Kasumi-1 (cell line): Measurements from ENCODE around the gene ANKRD17.
"Not testable (repeated sequence)": the region's sequence is repeated elsewhere in the genome, so short reads cannot be mapped to it uniquely, and the experiment has no call there.

Experiments
- DNase-seq, 2 experiments: peaks; one replicate each; lab custom pipeline; 2025; lab: John Stamatoyannopoulos, UW

Gene ANKRD17

DNA sequence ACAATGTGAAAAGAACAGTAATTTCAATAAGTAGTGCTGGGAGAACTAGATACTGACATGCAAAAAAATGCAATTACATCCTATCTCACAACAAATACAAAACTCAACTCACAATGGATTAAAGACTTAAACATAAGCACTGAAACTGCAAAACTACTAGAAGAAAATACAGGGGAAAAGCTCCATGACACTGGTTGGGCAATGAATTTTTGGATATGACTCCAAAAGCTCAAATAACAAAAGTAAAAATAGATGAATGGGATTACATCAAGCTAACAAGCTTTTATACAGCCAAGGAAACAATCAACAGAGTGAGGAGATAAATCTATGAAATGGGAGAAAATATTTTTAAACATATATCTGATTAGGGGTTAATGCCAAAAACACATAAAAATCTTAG lies 53.1 kb downstream of the ANKRD17 start:
- no peak for DNase-seq

GRCh38 chr4:73203976-73204375 lies 54.6 kb downstream of the ANKRD17 start:
- DNase-seq, result not testable (repeated sequence)

GRCh38 chr4:73197220-73197619 lies 61.4 kb downstream of the ANKRD17 start:
- DNase-seq, result no peak

- DNase-seq, result no peak
Measured at GRCh38 chr4:73194064-73194463, 64.5 kb downstream of the ANKRD17 start.

- DNase-seq, result no peak
Measured at GRCh38 chr4:73193659-73194058, 64.9 kb downstream of the ANKRD17 start.

DNA sequence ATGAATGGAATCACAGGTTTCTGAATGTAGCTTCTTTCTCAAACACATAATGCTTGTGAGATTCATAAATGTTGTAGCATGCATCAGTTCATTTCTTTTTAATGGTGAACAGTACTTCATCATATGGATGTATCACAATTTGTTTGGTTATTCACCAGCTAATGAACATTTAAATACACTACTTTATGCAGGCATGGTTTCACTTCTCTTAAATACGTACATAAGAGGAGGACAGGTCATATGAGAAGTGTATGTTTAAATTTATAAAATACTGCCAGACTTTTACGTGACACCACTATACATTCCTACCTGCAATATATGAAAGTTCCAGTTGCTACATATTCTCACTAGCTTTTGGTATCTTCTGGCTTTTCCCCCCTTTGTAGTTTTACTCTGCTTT lies 65.4 kb downstream of the ANKRD17 start:
- DNase-seq, result no peak

GRCh38 chr4:73189274-73189810 lies 69.3 kb downstream of the ANKRD17 start:
- no peak for DNase-seq

GRCh38 chr4:73187325-73187724 lies 71.3 kb downstream of the ANKRD17 start:
- peak; percentile 40 to 60 for DNase-seq

DNA sequence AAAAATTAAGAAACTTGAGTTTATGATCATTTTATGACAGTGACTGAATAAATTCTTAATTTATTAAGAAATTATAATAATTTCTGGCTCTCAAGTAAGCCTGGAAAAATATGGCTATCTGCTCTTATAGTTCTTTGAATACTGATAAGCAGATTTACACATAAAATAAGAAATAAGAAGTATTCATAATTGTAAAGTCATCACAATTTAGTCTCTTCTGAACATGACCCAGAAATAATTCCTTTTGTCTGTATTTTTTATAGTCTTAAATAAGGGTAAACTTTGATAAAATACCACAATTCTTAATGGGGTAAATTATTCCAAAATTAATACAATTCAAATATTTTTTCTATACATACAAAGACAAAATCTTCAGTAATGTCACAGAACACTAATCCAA lies 72.7 kb downstream of the ANKRD17 start:
- no peak for DNase-seq

- DNase-seq, result peak; percentile 84 to 90
Measured at GRCh38 chr4:73181231-73181630, 77.4 kb downstream of the ANKRD17 start.

DNA sequence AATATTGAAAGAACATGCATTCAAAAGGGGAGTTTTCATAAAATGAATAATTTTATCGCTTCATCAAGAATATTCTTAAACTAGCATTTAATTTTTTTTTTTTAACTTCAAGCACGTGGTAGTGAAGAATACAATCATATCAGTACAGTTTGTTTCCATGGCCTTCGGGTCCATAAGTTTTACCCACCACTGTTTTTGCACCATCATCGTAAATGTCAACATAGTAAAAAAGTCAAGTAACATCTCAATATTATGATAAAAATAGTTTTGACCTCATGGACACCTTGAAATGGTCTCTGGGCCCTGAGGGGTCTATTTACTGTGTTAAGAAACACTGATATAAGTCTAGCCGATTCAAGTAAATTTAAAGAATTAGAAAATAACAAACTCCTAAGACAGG lies 80.2 kb downstream of the ANKRD17 start:
- no peak for DNase-seq

GRCh38 chr4:73172161-73172560 lies 86.4 kb downstream of the ANKRD17 start:
- no peak for DNase-seq

DNA sequence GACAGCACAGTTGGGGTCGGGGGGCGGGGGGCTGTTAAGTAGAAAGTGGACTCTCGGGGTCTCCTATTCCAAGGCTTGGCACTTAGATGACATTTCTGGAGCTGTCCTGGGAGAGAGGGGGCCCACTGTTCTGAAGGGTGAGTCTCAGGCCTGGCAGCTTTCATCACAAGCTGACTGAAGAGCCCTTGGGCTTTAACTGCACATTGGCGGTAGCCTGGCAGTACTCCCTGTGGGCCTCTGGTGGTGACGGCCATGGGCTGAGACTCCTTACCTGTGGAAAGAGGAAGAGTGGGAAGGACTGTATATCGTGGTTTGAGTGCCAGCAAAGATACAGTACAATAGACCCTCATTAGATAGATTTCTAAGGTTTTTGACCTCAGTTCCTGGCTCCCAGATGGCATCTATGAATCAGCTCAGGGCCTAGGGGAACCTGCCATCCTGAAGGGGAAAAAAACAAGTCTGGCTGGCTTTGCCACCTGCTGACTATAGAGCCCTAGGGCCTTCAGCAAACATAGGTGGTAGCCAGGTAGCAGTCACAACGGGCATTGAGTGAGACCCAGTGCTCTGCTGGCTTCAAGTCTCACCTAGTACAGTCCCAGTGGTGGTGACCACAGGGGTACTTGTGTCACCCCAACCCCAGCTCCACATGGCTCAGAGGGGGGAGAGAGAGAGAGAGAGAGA lies 87.9 kb downstream of the ANKRD17 start:
- DNase-seq, result no peak

GRCh38 chr4:73166212-73166611 lies 92.4 kb downstream of the ANKRD17 start:
- DNase-seq, result no peak

GRCh38 chr4:73161527-73162185 lies 96.9 kb downstream of the ANKRD17 start:
- no peak for DNase-seq

- DNase-seq, result no peak
Measured at GRCh38 chr4:73156394-73156793, 102.2 kb downstream of the ANKRD17 start.

GRCh38 chr4:73152893-73153292 lies 105.7 kb downstream of the ANKRD17 start:
- no peak for DNase-seq

DNA sequence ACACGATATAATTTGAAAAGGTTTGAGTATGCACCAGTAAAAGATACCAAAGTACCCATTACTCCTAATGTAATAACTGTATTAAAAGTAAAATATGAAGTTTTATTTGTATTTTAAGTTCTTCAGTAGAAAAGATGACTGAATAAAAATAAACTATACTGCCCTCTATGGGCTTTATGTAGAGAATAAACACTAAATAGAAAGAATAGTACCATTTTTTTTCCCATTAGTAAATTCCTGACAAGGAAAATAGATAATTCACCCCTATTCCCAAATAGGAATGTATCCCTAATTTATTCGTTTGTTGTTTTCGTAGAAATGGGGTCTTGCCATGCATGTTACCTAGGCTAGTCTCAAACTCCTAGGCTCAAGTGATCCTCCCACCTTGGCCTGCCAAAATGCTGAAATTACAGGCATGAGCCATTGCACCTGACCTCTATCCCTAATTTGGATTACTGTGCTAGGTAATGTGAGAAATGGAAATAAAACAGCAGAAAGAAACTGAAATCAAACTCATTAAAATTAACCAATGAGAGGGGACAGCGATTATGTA lies 115.5 kb downstream of the ANKRD17 start:
- DNase-seq, result no peak

GRCh38 chr4:73139991-73140390 lies 118.6 kb downstream of the ANKRD17 start:
- no peak for DNase-seq

DNA sequence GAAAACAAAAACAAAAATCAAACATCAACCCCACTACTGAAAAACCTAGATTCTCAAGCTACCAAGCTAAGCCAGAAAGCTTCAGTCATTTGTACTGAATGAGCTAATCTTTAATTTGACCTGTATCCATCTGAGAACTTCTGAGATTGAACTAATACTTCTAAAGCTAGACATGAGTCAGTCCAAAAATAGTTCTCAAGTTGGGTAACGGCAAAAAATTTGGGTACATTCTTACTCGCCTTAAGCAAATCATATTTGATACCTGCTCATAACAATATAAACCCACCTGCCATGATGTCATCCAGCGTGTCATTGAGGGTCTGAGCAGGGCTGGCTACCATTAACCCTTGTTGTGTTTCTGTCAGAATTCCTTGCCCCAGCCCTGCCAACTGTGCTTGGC lies 119.4 kb downstream of the ANKRD17 start:
- DNase-seq, result no peak

GRCh38 chr4:73137121-73137520 lies 121.5 kb downstream of the ANKRD17 start:
- DNase-seq, result no peak

DNA sequence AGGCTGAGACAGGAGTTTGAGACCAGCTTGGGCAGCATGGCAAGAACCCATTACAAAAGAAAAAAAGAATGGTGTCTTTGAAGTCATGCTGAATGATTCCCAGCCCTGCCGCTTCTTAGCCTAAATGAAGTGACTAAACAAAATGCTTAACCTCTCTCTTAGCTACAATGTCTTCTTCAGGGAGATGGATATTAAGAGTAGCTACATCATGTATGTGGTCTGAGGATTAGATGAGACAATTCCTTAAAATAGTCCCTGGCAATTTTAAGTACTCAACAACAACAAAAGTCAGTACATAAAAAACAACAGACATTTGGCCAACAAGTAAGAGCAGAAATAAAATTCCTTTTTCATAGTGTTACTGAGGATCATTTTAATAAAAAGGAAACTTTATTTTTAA lies 124.8 kb downstream of the ANKRD17 start:
- no peak for DNase-seq

DNA sequence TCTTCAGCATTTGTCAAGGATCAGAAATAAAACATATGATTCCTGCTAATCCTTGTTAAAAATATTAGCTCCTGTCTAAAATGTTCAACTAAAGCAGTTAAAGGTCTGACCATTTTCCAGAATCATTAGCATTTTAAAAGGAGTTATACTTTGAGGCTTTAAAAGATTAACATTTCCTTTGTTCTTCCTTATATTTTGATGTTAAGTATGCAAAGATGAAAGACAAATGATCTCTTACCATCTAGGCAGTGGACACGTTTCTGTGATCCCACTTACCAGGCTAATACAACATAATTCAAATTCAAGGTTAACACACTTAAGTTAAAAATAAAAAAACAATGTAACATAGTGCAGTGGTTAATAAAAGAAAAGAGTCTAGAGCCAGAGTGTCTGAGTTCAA lies 127.3 kb downstream of the ANKRD17 start:
- DNase-seq, result no peak
